ENCODE measurements around the gene SLC25A39. TPM values are rescaled to one million over a fixed set of nuclear protein-coding genes. Genes with fewer than 3 reads are reported as not detected.

SLC25A39 gene
- total and polyA plus RNA-seq, 9 of the 15 experiments (the other 6 are each of a cell fraction or from before 2014, with no cell fraction given), result 4.8 to 267 (median 140) TPM

- no peak for TF ChIP-seq COPS2 (conservative IDR thresholded peaks at IDR 0.05)
- no peak for TF ChIP-seq NR2F6 (CRISPR knock-in tag; IDR thresholded peaks at IDR 0.05)
- no peak for TF ChIP-seq HIVEP1 (CRISPR knock-in tag; IDR thresholded peaks at IDR 0.05)
- TF ChIP-seq TCF7L2 (IDR thresholded peaks at IDR 0.05; ENCODE audit: low read depth, low read length), result no peak
- TF ChIP-seq ATF7 (IDR thresholded peaks at IDR 0.05), result no peak
- no peak for TF ChIP-seq BACH1 (tag; IDR thresholded peaks at IDR 0.05)
- no peak for TF ChIP-seq JUNB (CRISPR knock-in tag; conservative IDR thresholded peaks at IDR 0.05)
- peak in 1 of 2 experiments; percentile 44; a peak in 1 of 4 replicates for TF ChIP-seq SIN3A (IDR thresholded peaks at IDR 0.05; ENCODE audit: borderline replicate concordance in 2 of 2, control insufficient read depth in 1 of 2, low read depth in 2 of 2, low read length in 2 of 2)
- TF ChIP-seq ZNF589 (CRISPR knock-in tag; IDR thresholded peaks at IDR 0.05; ENCODE audit: low read depth), result 0 out of 2 replicates have a peak, but pooled peaks have one; percentile 10
- no peak for TF ChIP-seq ETS2 (tag; IDR thresholded peaks at IDR 0.05; ENCODE audit: borderline replicate concordance, poor library complexity, severe bottlenecking)
- TF ChIP-seq PML (IDR thresholded peaks at IDR 0.05; ENCODE audit: low read length), result no peak
- TF ChIP-seq, protein P1, sequence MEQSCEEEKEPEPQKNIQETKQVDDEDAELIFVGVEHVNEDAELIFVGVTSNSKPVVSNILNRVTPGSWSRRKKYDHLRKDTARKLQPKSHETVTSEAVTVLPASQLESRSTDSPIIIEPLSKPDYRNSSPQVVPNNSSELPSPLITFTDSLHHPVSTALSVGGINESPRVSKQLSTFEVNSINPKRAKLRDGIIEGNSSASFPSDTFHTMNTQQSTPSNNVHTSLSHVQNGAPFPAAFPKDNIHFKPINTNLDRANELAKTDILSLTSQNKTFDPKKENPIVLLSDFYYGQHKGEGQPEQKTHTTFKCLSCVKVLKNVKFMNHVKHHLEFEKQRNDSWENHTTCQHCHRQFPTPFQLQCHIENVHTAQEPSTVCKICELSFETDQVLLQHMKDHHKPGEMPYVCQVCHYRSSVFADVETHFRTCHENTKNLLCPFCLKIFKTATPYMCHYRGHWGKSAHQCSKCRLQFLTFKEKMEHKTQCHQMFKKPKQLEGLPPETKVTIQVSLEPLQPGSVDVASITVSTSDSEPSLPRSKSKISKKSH (CRISPR knock-in tag; IDR thresholded peaks at IDR 0.05), result no peak
- TF ChIP-seq ZNF41 (CRISPR knock-in tag; conservative IDR thresholded peaks at IDR 0.05), result no peak
- TF ChIP-seq SLC30A9 (CRISPR knock-in tag; IDR thresholded peaks at IDR 0.05), result no peak
- no peak for TF ChIP-seq ZNF121 (CRISPR knock-in tag; conservative IDR thresholded peaks at IDR 0.05)
- no peak for TF ChIP-seq NFE2L1 (tag; IDR thresholded peaks at IDR 0.05; ENCODE audit: borderline replicate concordance, low read depth)
- no peak for TF ChIP-seq ZNF263 (CRISPR knock-in tag; IDR thresholded peaks at IDR 0.05; ENCODE audit: borderline replicate concordance)
- 0 out of 4 replicates have a peak, but pooled peaks of 1 of the 2 experiments have one; percentile 25 for TF ChIP-seq SRF (CRISPR knock-in tag; IDR thresholded peaks at IDR 0.05)
- no peak for TF ChIP-seq ZNF23 (CRISPR knock-in tag; IDR thresholded peaks at IDR 0.05)
- no peak for TF ChIP-seq TSHZ1 (CRISPR knock-in tag; IDR thresholded peaks at IDR 0.05)
- no peak for TF ChIP-seq DLX4 (CRISPR knock-in tag; IDR thresholded peaks at IDR 0.05)
- TF ChIP-seq MYBL2 (IDR thresholded peaks at IDR 0.05; ENCODE audit: low read depth), result no peak
- TF ChIP-seq MYBL2 (CRISPR knock-in tag; IDR thresholded peaks at IDR 0.05; ENCODE audit: borderline replicate concordance), result no peak
- no peak for TF ChIP-seq ZKSCAN1 (IDR thresholded peaks at IDR 0.05; ENCODE audit: low read depth, low read length)
- TF ChIP-seq SETDB1 (IDR thresholded peaks at IDR 0.05; ENCODE audit: low read length), result no peak
These were observed 492 bp downstream of the SLC25A39 start (continued) for GRCh38 chr17:44324092-44324570.
